ES-I3 (cell line): ENCODE results near the gene RPS10.

Source experiments
- H3K36me3 ChIP-seq: 2 replicates; pipeline ENCODE4 v1.6.1; 2013; ENCODE audit warnings: mild to moderate bottlenecking, low read length, control low read depth, moderate library complexity; ENCODE audit not compliant: insufficient read depth
- H3K4me1 ChIP-seq: 2 replicates; pipeline ENCODE4 v1.6.1; 2013; ENCODE audit warnings: mild to moderate bottlenecking, control low read depth, low read length; ENCODE audit not compliant: insufficient read depth
- H3K9ac ChIP-seq: 2 replicates; pipeline ENCODE4 v1.6.1; 2013; ENCODE audit warnings: low read depth, mild to moderate bottlenecking, low read length, moderate library complexity
- H3K9me3 ChIP-seq: 2 replicates; pipeline ENCODE4 v1.6.1; 2013; ENCODE audit warnings: mild to moderate bottlenecking, low read length, moderate library complexity; ENCODE audit not compliant: control insufficient read depth, insufficient read depth

The RPS10 gene

DNA sequence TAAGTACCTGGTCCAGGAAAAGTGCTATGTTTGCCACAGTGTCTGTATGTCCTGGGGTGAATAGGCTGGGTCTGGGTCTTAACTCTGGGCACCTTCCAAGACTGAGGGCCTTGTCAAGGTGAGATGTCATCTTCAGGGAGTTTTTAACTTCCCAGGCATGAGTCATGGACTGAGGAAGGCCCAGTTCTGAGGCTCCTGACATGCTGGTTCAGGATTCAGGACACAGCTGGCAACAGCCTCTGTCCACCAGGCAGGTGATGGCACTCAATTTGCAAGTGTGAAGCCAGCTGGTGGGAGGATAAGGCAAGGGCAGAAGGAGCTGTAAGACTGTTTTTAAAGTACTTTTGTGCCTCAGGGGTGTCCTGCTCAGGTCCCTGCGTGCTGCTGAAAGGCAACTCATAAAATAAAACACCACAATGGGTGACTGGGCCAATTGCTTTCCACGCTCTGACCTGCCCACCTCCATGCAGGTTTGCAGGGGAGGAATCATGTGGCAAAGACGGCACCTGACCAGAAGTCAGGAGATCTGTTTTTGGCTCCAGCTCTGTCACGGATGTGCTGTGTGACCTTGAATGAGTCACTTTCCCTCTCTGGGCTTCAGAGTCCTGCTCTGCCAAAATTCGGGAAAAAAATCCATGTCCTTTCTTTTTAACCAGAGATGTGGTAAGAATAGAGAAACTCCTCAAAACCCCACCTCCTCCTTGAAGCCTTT lies 35.1 kb upstream of the RPS10 start:
- H3K36me3 ChIP-seq: no peaks in the 10 kb centered on the region
- H3K4me1 ChIP-seq: peaks cover 18% of the 10 kb centered on the region
- H3K9ac ChIP-seq: no peak overlapping the region
- H3K9me3 ChIP-seq: no peaks in the 10 kb centered on the region

DNA sequence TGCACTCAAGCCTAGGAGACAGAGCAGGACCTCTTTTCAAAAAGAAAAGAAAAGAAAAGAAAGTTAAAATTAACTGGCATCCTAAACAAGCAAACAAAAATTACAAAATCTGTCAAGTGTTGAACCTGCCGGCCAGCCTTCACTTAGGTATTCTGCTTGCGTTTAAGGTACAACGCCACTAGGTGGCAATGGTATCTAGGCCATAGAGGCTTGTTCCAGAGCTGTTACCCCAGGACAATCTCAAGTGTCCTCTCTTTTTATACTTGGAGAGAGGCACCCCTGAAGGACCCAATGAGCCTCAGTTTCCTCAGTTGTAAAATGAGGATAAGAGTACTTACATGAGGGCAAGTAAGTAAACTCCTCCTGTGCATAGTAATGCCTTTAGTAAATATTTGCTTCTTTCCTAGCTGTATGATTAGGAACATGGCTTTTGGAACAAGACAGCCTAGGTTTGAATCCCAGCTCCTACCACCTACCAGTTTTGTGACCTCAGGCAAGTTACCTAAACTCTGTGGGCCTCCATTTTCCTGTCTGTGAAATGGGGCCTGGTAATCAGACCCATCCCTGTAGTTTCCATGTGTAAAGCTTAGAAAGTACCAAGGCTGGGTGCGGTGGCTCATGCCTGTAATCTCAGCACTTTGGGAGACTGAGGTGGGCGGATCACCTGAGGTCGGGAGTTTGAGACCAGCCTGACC lies 34.2 kb upstream of the RPS10 start:
- Histone ChIP-seq H3K9ac (no peak overlapping the region), H3K9me3 (no peaks in the 10 kb centered on the region), H3K4me1 (peaks cover 18% of the 10 kb centered on the region), H3K36me3 (no peaks in the 10 kb centered on the region)

DNA sequence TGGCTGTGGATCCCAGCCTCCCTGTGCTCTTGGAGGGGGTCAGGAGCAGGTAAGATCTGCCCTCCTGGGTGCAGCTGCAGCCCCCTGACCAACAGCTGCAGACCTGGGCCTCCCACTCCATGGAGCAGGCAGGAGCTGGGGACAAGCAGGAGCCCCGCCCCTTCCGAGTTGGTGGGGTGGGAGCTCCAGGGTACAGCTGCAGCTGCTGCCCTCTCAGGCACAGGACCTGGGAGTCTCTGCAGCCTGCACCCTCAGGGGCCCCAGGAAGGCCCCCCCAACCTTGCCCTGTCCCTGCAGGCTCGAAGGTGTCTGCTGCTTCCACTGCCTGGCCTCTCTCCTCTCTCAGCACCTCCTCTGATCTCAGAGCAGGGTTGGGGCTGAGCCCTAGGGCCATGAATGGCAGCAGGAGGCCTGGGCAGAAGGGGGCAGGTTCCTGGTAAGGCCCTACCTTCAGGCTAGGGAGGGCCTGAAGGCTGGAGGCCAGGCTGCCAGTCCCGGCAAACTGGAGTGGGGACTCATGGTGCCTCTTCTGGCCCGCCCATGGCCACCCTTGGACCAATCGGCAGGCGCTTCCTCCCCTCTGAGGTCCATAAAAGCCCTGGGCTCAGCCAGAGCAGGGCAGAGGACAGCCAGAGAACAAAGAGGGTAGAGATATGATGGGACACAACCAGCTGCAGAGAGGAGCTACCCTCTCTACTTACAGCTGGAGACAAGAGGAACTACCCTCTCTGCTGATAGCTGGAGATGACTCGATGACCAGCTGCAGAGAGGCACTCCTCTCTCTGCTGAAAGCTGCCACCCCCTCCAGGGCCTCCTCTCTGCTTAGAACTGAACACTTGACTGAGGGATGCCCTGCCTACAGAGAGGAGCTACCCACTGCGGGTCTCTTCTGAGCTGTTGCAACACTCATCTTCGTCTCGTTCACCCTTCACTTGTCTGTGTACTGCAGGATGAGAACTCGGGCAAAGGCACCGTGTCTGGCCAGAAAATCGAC lies 32.2 kb upstream of the RPS10 start:
- Histone ChIP-seq H3K4me1 (peaks cover 18% of the 10 kb centered on the region), H3K36me3 (no peaks in the 10 kb centered on the region), H3K9ac (no peak overlapping the region)

DNA sequence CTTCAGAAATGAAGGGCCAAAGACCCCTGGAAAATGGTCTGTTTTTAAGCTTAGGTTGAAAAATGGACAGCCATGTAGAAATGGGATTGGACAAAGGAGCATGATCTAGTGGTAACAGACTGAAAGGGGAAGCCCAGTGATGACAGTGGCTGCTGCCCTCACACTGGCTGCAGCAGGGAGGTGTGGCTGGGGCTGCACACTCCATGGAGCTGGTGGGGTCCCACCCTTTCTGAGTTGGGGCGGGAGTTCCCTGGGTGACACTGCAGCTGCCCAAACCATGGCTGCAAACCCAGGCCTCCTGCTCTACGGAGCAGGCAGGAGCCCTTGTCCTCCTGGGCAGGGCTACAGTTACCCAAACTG lies 31.5 kb upstream of the RPS10 start:
- H3K36me3 ChIP-seq: no peaks in the 10 kb centered on the region
- no peaks in the 10 kb centered on the region for H3K9me3 ChIP-seq
- H3K4me1 ChIP-seq: peaks cover 14% of the 10 kb centered on the region
- no peak overlapping the region for H3K9ac ChIP-seq

More for the DNA sequence above, 32.2 kb upstream of the RPS10 start:
- H3K9me3 ChIP-seq: no peaks in the 10 kb centered on the region

DNA sequence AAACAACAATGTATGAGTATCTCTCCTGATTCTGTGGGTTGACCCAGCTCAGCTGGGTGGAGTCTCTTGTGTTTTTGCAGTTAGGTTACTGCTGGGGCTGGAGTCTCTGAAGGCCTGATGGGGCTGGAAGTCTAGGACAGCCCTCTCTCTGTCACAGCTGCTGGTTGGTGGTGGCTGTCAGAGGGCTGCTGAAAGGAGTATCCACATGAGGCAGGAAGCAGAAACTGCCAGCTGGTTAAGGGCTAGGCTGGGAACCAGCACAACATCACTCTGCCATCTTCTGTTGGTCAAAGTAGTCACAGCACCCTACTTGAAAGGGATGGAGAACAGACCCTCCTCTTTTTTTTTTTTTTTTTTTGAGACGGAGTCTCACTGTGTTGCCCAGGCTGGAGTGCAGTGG lies 30.0 kb upstream of the RPS10 start:
- no peaks in the 10 kb centered on the region; the same call in 1 of the 2 replicates for H3K9me3 ChIP-seq
- H3K9ac ChIP-seq: no peak overlapping the region
- H3K4me1 ChIP-seq: peaks cover 9% of the 10 kb centered on the region; the same call in 1 of the 2 replicates
- no peaks in the 10 kb centered on the region for H3K36me3 ChIP-seq

DNA sequence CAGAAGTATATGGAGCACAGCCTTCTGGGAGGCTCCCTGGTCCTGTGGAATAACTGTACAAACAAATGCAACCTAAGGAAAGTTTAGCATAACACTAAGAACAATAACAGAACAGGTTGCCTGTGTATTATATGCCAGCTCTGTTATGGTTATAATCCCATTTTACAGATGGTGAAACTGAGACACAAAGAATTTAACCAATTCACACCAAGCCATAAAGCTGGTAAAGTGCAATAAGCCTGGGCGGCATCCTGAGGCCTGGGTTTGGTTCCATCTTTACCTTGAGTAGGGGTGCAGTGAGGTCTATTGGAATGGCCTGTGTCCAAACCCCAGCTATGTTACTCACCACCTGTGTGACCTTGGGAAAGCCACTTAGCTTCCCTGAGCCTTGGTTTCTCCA lies 25.3 kb upstream of the RPS10 start:
- Histone ChIP-seq H3K36me3 (no peaks in the 10 kb centered on the region), H3K4me1 (peaks cover 18% of the 10 kb centered on the region), H3K9me3 (no peaks in the 10 kb centered on the region; the same call in 1 of the 2 replicates), H3K9ac (no peak overlapping the region)

DNA sequence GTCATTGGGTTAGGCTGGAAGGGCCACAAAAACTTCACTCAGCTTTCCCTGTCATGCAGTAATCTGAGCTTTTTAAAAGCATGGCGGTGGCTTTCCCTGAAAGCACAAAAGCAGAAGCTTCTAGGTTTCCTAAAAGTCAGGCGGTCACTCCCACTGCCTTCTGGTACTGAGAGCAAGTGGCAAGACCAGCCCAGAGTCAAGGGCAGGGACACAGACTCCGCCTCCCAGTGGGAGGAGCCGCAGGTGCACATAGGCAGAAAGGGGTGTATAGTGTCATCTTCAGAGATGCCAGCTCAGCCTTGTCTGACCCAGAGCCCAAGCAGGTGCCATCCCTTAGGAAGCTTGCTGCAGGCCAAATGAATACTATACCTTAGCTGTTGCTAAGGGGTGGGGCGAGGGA lies 22.0 kb upstream of the RPS10 start:
- Histone ChIP-seq H3K9me3 (no peaks in the 10 kb centered on the region; the same call in 1 of the 2 replicates), H3K36me3 (no peaks in the 10 kb centered on the region), H3K4me1 (peaks cover 18% of the 10 kb centered on the region), H3K9ac (no peak overlapping the region)

DNA sequence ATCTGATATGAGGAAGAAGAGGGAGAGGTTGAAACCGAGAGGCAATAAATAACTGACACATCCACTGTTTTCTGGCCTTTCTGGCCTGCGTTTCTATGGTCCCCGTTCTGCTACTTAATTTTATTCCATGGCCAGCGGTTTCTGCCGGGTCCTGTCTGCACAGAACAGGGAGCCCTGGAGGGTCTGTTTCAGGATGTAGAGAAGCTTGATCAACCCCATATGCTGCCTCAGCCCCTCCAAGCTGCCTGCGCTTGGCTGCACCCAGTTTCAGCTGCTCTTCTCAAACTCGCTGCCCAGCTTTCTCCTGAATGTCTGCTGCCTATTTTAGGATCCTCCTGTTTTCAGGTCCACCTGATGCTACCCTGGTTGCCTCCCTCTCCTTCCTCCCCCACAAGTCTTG lies 21.5 kb upstream of the RPS10 start:
- peaks cover 18% of the 10 kb centered on the region for H3K4me1 ChIP-seq
- H3K9ac ChIP-seq: no peak overlapping the region
- H3K9me3 ChIP-seq: no peaks in the 10 kb centered on the region; the same call in 1 of the 2 replicates
- no peaks in the 10 kb centered on the region for H3K36me3 ChIP-seq

DNA sequence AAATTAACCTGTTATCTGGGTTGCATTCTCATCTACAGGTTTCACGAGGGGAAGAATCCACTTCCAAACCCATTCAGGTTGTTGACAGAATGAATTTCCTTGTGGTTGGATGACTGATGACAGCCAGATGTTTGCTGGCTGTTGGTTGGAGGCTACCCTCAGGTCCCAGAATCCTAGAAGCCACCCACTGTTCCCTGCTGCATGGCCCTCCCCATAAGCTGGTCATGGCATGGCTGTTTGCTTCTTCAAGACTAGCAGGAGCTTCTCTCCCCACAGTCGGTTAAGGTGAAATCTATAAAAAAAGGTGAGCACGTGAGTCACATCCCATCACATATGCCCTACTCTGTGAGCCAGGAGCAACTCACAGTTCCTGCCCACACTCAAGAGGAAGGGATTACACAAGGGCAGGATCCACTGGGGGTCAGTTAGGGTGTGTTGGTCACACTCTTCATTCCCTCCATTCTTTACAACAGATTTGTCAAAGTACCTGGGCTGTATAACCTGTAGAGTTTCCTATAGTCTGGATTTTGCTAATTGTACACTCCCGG lies 19.5 kb upstream of the RPS10 start:
- H3K9ac ChIP-seq: no peak overlapping the region
- no peaks in the 10 kb centered on the region for H3K9me3 ChIP-seq
- H3K36me3 ChIP-seq: no peaks in the 10 kb centered on the region

DNA sequence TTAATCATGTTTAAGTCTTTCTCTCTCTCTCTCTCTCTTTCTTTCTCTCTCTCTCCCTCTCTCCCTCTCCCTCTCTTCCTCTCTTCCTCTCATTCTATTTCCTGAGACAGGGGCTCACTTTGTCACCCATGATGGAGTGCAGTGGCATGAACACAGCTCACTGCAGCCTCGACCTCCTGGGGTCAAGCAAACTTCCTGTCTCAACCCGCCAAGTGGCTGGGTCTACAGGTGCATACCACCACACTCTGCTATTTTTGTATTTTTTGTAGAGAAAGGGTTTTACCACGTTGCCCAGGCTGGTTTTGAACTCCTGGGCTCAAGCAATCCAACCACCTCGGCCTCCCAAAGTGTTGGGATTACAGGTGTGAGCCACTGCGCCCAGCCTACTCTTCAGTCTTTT lies 15.7 kb upstream of the RPS10 start:
- H3K9ac ChIP-seq: no peak overlapping the region
- H3K36me3 ChIP-seq: no peaks in the 10 kb centered on the region
- peaks cover 7% of the 10 kb centered on the region; the same call in 1 of the 2 replicates for H3K9me3 ChIP-seq
- H3K4me1 ChIP-seq: no peaks in the 10 kb centered on the region

More for the DNA sequence above, 19.5 kb upstream of the RPS10 start:
- H3K4me1 ChIP-seq: peaks cover 18% of the 10 kb centered on the region

DNA sequence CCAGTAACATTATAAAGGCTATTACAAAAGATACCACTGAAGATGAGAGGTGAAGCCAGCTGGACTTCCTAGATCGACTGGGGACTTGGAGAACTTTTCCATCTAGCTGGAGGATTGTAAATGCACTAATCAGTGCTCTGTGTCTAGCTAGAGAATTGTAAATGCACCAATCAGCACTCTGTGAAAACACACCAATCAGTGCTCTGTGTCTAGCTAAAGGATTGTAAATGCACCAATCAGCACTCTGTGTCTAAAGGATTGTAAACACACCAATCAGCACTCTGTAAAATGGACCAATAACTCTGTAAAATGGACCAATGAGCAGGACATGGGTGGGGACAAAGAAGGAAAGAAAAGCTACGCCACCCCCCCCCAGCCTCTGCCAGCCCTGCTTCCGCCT lies 13.6 kb upstream of the RPS10 start:
- H3K9ac ChIP-seq: no peak overlapping the region
- H3K4me1 ChIP-seq: no peaks in the 10 kb centered on the region
- H3K9me3 ChIP-seq: peaks cover 7% of the 10 kb centered on the region; the same call in 1 of the 2 replicates
- H3K36me3 ChIP-seq: no peaks in the 10 kb centered on the region

DNA sequence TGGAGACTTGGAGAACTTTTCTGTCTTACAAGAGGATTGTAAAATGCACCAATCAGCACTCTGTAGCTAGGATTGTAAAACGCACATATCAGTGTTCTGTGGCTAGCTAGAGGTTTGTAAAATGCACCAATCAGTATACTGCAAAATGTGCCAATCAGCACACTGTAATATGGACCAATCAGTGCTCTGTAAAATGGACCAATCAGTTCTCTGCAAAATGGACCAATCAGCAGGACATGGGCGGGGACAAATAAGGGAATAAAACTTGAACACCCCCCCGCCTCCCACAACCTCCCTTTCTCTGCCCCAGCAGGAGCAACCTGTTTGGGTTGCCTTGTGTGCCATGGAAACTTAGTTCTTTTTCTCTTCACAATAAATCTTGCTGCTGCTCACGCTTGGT lies 12.8 kb upstream of the RPS10 start:
- Histone ChIP-seq H3K4me1 (no peaks in the 10 kb centered on the region), H3K9me3 (peaks cover 7% of the 10 kb centered on the region; the same call in 1 of the 2 replicates), H3K36me3 (no peaks in the 10 kb centered on the region), H3K9ac (no peak overlapping the region)

DNA sequence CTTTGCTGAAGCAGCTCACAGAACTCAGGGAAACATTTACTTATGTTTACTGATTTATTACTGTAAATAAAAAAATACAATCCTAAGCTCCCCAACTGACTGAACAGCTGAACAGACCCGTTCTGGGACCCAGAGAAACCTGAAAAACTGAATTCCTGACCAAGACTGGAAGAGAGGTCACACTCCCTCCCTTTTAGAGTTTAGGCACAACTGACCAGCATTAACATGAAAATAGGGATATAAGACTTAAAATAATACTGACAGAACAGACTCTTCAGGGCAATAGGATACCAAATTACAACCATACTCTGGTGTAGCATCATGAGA lies 11.7 kb upstream of the RPS10 start:
- Histone ChIP-seq H3K9me3 (peaks cover 7% of the 10 kb centered on the region; the same call in 1 of the 2 replicates), H3K9ac (no peak overlapping the region), H3K4me1 (no peaks in the 10 kb centered on the region), H3K36me3 (no peaks in the 10 kb centered on the region)
